GM20431 (cell line): ENCODE results near the gene SAYSD1.

Experiments used
- in situ Hi-C: fragments of 300-500 bp; cut with MseI, MboI; formaldehyde crosslinking; loops from one replicate; pipeline ENCODE4 v1.15.0; 2020; ENCODE audit warnings: low sequenced_read_pairs; ENCODE audit not compliant: unreplicated experiment

The SAYSD1 gene

DNA sequence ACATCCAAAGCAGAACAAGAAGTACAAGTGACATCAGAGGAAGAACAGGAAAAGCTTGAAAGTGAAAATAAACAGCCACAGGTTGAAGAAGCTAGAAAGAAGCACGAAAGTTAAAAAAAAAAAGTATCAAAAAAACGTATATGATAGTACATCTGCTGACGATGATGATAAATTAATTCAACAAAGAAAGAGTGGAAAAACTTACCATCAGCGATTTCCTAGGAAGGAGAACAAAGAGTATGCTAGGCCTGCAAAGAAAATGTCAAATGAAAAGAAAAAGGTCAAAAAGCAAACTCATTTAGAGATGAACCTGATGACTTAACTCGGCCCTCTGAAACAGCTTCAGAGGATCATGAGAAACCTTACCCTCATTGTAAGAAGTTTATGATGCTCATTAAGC, 3.7 kb downstream of the SAYSD1 start:
- in situ Hi-C loops: no loop called here

DNA sequence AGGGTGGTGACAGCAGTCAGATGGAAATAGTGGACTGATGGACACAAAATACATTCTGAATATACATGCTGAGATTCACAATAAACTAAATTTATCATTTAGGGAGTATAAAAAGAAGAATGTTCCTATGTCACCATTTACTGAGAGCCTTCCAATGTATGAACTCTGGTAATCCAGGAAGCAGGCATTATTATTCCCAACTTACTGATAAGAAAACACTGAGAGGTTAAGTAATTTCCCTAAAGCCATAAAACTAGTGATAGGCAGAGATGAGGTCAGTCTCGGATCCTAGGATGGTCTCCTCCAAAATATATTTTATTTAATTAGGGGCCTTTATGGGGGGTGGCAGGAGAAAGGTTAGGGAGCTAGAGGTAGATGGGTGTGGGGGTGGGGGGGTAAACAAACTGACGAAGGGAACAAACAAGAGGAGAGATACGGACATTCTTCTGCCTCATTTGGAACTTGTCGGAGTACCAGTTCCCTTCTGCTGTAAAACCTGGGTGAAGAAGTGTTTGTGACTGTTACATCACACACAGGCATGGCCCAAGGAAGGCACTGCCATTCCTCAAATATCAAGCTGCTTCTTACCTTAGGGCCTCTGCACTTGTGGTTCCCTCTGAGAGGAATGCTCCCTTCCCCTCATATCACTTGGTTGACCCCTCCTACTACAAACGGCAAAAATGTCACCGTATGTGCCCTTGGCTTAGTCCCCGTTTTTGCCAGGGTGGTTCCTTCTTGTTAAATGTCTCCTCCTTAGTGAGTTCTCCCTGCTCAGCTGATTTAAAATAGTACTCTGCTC, 6.7 kb downstream of the SAYSD1 start:
- in situ Hi-C loops: no loop called here

DNA sequence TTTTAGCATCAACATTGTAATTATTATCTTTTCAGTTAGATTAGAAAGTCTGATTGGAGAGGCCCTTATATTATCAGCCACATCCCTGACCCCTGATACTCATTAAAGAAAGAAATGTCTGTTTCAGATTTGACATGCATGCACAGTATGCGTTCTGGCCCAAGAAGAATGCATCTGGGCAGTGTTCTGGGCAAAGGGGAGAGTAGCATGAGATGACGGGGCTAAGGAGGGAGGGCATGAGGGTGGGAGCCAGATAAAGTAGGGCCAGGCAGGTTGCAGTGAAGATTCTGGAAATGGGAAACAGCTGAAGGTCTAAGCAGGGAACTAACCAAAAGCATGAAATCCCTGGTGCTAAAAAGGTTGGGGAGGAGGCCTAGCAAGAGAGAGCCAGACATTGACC, 7.3 kb downstream of the SAYSD1 start:
- in situ Hi-C loops: no loop called here

DNA sequence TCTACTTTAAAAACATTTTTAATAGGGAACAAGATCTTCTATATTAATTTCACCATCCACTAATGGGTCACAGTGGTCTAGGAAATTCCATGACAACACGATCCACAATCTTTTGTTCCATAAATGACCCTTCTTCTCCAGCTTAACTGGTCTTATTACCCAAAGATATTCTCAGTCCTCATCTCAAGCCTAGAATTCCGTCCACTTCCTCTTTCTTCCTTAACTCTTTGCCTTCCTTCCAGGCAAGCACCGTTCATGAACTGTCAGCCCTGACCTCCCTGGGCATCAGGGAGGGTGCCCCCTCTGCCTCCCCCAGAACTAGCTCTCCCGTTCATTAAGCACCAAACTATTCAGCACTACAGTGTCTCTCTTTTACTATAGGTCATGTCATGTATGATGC, 8.0 kb downstream of the SAYSD1 start:
- in situ Hi-C loops: no loop called here

DNA sequence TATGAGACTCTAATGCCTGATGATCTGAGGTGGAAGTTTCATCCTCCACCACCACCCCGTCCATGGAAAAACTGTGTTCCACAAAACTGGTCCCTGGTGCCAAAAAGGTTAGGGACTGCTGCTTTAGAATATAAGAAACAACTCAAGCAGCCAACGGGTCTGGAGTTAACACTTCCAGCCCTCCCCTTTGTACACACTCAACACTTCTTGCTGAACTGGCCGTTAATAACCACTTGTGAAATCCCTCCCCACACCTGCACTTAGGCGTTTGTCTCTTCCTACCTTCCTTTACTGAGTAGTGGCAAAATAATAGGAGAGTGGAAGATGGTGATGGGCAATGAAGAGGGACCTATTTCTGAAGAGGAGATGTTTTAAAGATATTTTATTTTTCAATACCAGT, 10.5 kb downstream of the SAYSD1 start:
- in situ Hi-C loops: no loop called here

DNA sequence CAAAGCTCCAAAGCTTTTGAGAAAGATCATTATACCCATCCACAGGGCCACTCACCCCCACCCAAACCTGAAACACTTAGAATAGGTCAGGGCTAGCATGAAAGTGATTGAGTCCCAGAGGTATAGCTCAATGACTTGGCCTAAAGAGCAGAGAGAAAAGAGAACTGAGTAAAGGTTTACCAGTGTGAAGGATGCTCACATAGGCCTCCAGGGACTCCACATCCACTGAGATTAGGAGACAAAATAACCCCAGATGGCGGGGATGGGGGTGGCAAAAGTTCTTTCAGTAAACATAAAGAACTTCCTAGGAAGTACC, 12.2 kb downstream of the SAYSD1 start:
- in situ Hi-C loops: no loop called here

DNA sequence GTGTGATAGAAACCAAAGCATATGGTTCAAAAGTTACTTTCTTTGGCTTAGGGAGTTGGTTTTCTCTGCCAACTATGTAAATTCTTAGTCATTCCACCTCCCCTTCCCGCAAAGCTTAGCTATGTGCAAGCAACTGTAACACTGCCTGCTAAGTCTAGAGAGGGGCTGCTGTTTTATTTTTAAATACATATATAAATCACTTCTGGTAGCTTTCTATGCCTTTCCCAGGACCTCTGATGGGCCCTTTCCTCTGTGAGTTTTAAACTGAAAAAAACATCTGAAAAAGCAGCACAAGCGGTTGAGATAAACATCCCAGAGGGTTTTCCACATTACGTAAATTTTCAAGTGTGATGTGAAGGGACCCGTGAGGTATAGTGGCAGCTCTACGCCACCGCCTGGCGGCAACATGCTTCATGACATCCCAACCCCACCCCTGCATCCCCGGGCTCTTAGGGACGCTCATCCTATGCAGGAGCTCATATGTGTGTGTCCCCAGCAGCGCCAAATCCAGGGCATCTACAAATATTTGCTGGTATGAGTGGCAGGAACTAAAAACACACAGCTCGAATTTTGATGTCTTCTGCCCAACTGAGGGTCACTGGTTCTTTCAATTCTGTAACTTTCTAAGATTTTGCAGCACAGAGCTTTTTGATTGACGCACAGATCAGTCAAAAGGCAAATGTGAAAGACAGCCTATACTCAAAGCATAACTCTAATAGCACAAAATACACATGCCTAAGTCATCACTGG, 12.7 kb downstream of the SAYSD1 start:
- in situ Hi-C loops: no loop called here

DNA sequence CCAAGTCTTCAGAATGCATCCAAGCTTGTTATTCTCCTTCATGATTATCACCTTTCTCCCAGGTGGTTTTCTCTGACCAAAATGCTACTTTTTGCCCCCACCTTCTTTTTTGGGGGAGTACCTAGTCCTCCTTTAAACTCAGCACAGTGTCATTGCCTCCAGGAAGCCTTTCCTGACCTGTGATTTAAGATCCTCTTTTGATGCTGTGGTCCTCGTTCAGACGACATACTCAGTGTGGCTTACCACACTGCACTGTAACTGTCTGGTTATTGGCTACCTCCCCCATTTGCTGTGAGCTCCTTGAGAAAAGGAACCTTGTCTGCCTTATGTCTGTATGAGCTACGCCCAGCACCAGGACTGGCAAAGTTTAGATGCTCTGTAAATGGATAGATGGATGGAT, 14.6 kb downstream of the SAYSD1 start:
- in situ Hi-C loops: no loop called here

DNA sequence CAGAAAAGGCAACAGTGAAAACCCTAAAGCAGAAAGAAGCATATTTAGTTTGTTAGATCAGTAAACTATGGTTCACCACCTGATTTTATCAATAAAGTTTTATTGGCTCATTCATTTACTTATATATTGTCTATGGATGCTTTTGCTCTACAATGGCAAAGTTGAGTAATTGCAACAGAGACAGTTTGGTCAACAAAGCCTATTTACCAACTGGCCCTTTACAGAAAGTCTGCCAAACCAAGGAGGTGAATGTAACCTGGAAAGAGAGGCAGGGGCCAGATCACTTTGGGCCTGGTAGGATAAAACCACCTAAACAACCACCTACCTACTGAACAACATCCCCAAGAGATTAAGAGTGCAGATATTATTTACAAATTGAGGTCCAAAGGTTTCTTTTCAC, 19.4 kb downstream of the SAYSD1 start:
- in situ Hi-C loops: no loop called here

DNA sequence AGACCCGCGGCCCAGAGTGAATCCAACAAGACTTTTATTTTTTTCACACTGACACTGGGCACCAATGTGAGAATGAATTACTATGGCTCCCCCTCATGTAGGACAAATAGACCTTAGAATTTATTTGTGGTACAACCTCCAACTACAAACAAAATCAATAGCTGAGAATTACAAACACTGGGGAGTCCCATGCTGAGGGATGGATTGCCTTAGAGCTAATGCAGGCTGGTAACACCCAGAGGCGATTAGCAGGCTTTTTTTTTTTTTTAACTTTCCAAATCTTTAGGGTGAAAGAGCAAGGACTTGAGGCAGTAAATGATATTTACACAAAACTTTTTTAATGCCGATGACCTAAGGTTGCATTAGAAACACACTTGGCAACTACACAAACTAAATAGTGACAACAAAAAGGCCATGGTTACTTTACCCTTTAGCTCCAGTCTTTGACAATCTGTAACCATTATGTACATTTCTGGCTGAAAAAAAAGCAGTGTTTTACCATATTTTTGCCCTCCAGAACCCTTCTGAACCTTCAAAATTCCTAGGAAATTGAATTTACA, 21.8 kb downstream of the SAYSD1 start:
- in situ Hi-C loops: no loop called here

DNA sequence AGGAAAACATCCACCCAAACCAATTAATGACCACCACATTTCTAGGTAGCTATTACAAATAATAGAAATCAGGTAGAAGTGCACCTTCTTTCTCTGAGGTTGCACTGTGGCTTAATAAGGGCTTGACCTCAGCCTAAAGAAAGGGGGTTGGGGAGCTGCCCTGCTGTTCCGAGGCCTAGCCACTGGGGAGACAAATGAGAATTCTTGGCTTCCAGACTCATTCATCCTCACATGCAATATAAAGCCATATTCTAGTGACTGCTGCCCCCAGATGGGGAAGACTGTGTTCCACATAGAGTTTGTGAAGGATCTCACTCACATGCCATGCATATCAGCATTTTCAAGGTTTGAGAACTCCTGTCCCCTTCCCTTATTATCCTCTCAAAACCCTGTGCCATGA, 22.9 kb downstream of the SAYSD1 start:
- in situ Hi-C loops: no loop called here

DNA sequence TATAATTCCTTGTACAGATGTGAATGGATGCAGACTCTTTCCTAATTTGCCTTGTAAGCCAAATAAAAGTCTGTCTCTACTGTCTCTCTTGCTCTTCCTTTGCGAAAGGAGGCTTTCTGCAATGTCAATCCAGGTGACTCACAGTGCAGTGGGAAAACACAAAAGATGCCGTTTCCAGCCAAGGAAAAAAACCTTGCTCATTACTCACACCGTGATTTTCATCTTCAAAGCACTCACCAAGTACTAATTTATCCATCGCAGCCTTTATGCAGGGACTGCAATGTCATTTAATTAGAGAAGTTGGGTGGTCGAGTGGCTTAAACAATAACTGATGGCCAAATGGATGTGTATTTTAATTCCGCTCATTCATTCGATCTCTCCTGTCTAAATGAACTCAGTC, 23.8 kb downstream of the SAYSD1 start:
- in situ Hi-C loops: no loop called here

DNA sequence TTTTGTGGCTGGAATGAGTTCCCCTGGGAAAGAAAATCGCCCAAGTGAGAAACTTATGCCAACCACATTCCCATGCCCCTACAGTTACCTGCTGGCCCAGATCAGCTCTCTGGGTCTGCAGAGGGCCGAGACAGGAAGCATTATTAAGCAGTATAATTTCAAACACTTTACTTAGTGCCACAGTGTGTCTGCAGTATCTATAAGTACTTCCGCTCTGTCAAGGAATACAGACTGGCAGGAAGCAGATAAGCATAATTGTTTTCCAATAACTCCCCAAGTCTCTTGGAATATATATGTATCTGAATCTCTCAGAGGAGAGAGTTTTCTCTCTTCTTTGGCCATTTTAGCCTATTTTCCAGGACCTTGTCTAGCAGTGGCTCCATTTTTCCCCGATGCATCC, 24.9 kb downstream of the SAYSD1 start:
- in situ Hi-C loops: no loop called here

DNA sequence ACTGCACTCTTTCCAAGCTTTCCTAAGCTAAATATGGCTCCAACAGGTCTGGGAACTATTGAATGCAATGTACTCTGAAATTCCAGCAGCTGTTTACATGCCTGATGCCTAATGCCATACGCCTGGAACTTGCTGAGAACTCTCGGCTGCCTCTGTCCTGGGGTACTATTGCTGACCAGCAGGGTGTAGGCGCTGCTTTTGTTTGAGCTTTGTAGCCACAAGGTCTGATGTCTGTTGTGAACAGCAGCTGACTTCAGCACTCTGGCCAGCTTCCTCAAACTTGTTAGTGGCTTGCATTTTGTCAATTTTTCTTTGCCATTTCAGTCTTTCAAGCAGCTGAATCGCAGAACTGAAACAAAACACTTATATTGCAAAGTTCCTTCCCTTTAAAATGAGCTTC, 26.7 kb downstream of the SAYSD1 start:
- in situ Hi-C loops: no loop called here

DNA sequence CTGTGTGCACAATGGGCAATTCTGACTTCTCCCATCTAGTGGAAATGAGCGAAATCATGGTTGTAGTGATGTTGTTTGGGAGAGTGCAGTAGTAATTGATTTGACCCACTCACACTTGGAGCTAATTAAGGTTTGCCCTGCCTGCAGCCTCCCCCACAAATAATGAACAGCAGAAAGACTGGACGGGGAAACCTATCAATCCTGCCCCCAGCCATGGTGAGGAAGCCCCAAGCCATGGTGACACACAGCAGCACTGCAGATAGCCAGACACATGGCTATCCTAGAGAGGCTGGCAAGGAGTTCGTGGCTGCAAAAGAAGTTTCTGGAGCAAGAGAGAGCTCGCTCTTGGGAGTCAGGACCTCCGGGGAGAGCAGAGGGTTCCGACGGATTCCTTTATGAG, 27.8 kb downstream of the SAYSD1 start:
- in situ Hi-C loops: no loop called here

DNA sequence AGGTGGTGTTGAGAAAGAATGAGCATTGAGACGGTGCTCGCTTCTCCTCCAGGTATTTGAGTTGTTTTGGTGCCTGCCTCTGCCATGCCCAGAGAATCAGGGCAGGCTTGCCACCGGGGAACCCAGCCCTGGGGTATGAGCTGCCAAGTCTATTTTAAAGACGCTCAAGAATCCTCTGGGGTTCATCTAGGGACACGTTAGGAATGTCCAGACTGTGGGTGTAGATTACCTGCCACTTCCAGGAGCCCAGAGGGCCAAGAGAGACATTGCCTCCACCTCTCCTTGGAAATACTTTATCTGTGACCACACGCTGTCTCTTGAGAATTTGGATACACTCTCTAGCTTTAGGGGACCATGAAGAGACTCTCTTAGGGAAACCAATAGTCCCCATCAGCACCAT, 28.3 kb downstream of the SAYSD1 start:
- in situ Hi-C loops: no loop called here

DNA sequence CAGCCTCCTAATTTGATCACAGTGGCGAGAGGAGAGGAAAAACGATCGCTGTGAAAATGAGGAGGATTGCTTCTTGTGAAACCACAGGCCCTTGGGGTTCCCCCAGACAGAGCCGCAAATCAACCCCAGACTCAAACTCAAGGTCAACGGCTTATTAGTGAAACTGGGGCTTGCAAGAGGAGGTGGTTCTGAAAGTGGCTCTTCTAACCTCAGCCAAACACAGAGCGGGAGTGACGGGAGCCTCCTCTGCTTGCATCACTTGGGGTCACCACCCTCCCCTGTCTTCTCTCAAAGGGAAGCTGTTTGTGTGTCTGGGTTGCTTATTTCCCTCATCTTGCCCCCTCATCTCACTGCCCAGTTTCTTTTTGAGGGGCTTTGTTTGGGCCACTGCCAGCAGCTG, 28.7 kb downstream of the SAYSD1 start:
- in situ Hi-C loops: no loop called here

DNA sequence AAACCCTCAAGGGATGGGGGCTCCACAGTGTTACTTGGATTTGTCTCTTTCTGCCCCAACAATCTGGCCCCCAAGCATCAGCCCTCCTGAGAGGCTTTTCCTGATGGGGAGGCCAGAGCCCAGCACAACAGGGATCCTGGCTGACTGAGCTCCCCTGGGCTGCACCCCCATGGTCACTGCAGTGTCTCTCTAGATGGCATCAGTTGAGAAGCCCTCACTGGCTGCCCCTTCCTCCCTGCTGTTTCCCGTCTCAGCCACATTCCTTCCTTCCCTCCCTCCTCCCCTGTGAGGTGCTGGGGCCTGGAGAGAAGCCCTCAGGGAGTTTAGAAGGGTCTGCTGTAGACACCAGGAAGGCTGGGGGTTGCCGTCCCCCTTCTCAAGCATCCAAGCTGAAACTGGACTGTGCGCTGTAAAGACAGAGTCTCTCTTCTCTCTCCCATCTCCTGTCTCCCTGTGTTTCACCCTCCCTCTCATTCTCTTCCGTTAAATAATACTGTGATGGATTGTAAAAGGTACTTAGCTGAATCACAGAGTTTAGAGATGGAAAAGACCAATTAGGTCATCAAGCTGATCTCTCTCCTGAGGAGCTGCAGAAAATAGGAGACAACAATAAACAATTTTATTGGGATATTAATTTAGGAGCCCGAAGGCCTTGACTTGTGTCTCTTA, 29.7 kb downstream of the SAYSD1 start:
- in situ Hi-C loops: no loop called here

DNA sequence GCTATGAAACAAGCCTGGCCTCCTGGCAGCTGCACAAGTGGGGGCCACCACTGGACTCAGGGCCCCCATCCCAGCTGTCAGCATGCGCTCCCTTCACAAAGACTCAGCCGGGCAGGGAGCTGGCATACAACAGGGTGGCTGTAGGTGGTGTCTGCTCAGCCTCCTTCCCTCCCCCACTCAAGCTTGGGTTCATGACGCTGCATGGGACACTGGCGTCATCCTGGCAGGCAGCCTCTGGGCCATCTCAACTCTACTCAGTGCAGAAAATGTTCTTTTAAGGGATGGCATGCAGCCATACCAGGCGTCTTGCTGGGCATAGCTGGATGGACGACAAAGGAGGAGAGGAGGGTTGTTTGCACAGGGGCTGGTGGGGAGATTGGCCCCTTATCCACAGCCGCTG, 30.5 kb downstream of the SAYSD1 start:
- in situ Hi-C loops: no loop called here

DNA sequence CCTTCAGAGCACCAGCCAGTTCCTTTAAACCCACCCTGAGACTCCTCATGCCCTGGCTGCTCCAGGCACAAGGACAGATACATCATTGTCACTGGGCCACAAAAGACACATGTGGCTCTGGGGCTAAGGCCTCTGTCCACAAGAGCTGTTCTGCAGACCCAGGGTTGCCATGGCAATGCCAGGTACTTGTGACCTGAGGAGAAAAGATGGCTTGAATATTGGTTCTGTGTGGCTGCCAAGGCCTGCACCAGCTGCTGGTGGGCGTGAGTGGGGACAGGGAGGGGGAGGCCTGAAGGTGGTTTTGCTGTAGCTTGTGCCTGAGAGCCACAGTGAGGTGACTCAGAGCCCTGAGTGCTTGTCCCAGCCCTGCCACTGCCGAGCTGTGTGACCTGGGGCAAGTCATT, 31.8 kb downstream of the SAYSD1 start:
- in situ Hi-C loops: no loop called here

DNA sequence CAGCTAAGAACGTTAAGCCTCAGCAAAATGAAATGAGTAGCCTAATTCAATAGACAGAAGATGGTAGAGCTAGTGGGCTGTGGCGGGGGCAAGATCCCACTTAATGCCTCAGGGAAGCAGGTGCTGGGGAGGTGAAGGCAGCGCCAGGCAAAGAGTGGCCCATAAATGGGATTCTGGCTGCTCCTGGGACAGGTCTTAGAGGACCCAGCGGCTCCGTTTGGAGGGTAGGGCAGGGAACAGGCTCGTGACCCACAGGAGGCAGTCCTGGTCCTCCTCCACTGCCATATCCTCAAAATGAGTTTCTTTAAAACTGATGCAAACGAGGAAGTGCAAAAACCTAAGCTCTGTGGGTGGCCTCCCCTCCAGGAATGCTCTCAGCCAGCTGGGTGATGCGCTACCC, 32.7 kb downstream of the SAYSD1 start:
- in situ Hi-C loops: no loop called here
